Gastrocnemius medialis (tissue), 4 donors: ENCODE measurements around the gene APH1B. TPM values are rescaled to one million over a fixed set of nuclear protein-coding genes. Genes with fewer than 3 reads are reported as not detected.

ENCODE experiments used
- ATAC-seq, 2 donors: fragments of 150-250 bp; one replicate each; pipeline ENCODE4 v1.9.1; 2016
- DNase-seq, 2 donors: peaks; one replicate each; pipeline ENCODE4 v3.0.0-alpha.2; 2019
- H3K27ac ChIP-seq, 4 donors: fragments of 200-600 bp; sonication (generic); 1 replicate in 1 of 4; 2 replicates in 3 of 4; pipeline ENCODE4 v1.5.1; 2016 to 2018; ENCODE audit warnings: mild to moderate bottlenecking in 2 of 4, moderate library complexity in 1 of 4
- H3K27me3 ChIP-seq, 3 donors: fragments of 200-600 bp; sonication (generic) in 2 of 3; 1 replicate in 1 of 3; 2 replicates in 2 of 3; pipeline versions ENCODE4 v1.5.1 to v1.6.0; 2016 to 2019; ENCODE audit warnings: mild to moderate bottlenecking in 1 of 3, moderate library complexity in 1 of 3
- H3K36me3 ChIP-seq, 2 donors: fragments of 200-600 bp; sonication (generic) in 1 of 2; one replicate each; pipeline ENCODE4 v1.5.1; 2017 to 2018
- H3K4me1 ChIP-seq, 2 donors: fragments of 200-600 bp; sonication (generic) in 1 of 2; one replicate each; pipeline ENCODE4 v1.5.1; 2016 to 2017; ENCODE audit warnings: mild to moderate bottlenecking in 2 of 2
- H3K4me3 ChIP-seq, 4 donors: fragments of 200-600 bp; sonication (generic) in 3 of 4; 1 replicate in 1 of 4; 2 replicates in 3 of 4; pipeline ENCODE4 v1.5.1; 2016 to 2019; ENCODE audit warnings: mild to moderate bottlenecking in 2 of 4
- H3K9me3 ChIP-seq, 3 donors: fragments of 200-600 bp; sonication (generic) in 2 of 3; 1 replicate in 1 of 3; 2 replicates in 2 of 3; pipeline ENCODE4 v1.5.1; 2016 to 2019
- CTCF ChIP-seq, 5 experiments: fragments of 450-650 bp in 3 of 5; fragments of 200-600 bp in 2 of 5; sonication (generic) in 2 of 5; IDR thresholded peaks in 4 of 5; conservative IDR thresholded peaks in 1 of 5; 1 replicate in 4 of 5; 2 replicates in 1 of 5; pipeline ENCODE4 v1.5.1; 2016 to 2019; ENCODE audit warnings: antibody characterized with exemption in 5 of 5, mild to moderate bottlenecking in 3 of 5, moderate library complexity in 3 of 5
- POLR2A ChIP-seq, 2 donors: fragments of 450-650 bp; IDR thresholded peaks; one replicate each; pipeline ENCODE4 v1.6.1; 2017; ENCODE audit warnings: antibody characterized with exemption in 2 of 2, mild to moderate bottlenecking in 2 of 2, moderate library complexity in 2 of 2
- in situ Hi-C, 4 donors: fragments of 200-750 bp; cut with MboI; loops; one replicate each; pipeline versions ENCODE4 v1.15.0 to v1.8.0; 2017; ENCODE audit warnings: low sequenced_read_pairs in 4 of 4
- intact Hi-C: fragments of 100-400 bp; cut with DNase I; formaldehyde crosslinking; loops from one replicate; pipeline ENCODE4 v1.15.1; 2023; ENCODE audit warnings: low total_unique reads
- total RNA-seq, 4 donors: library from RNA; depleted of rRNA; stranded (reverse); fragments of >200 nt; gene quantifications; one replicate each; pipeline versions ENCODE4 v1.1.0 to v1.2.3, GENCODE V29; 2016

Gene APH1B
- total RNA-seq, 4 donors from 2014 or later, result 2.4 to 5.6 (median 2.9) TPM

- no peak overlapping the region for H3K27ac ChIP-seq
- DNase-seq, result no peak
- ATAC-seq, result no peak
- TF ChIP-seq POLR2A (IDR thresholded peaks at IDR 0.05) (no peak), CTCF (IDR thresholded peaks at IDR 0.05 in 4 of 5, conservative IDR thresholded peaks at IDR 0.05 in 1 of 5) (no peak)
- in situ Hi-C loops, result no loop called here
- H3K27me3 ChIP-seq, result no peaks in the 10 kb centered on the region
- H3K9me3 ChIP-seq, result no peaks in the 10 kb centered on the region
- H3K36me3 ChIP-seq, result no peaks in the 10 kb centered on the region
- intact Hi-C loops, result no loop called here
- no peaks in the 10 kb centered on the region for H3K4me1 ChIP-seq
- no peak overlapping the region for H3K4me3 ChIP-seq
Measured at GRCh38 chr15:63322541-63322940, 45.1 kb downstream of the APH1B start.

GRCh38 chr15:63323798-63324563, 46.6 kb downstream of the APH1B start:
- Histone ChIP-seq H3K4me1 (no peaks in the 10 kb centered on the region), H3K27me3 (no peaks in the 10 kb centered on the region), H3K4me3 (no peak overlapping the region), H3K27ac (no peak overlapping the region), H3K36me3 (no peaks in the 10 kb centered on the region), H3K9me3 (no peaks in the 10 kb centered on the region)
- in situ Hi-C loops, result no loop called here
- ATAC-seq, result no peak
- intact Hi-C loops, result no loop called here
- no peak for DNase-seq
- TF ChIP-seq POLR2A (IDR thresholded peaks at IDR 0.05) (no peak), CTCF (IDR thresholded peaks at IDR 0.05 in 4 of 5, conservative IDR thresholded peaks at IDR 0.05 in 1 of 5) (no peak)

GRCh38 chr15:63324770-63325169, 47.4 kb downstream of the APH1B start:
- Histone ChIP-seq H3K27me3 (no peaks in the 10 kb centered on the region), H3K4me1 (no peaks in the 10 kb centered on the region), H3K27ac (no peak overlapping the region), H3K36me3 (no peaks in the 10 kb centered on the region), H3K9me3 (no peaks in the 10 kb centered on the region), H3K4me3 (no peak overlapping the region)
- DNase-seq (no peak), ATAC-seq (no peak)
- no peak for TF ChIP-seq POLR2A (IDR thresholded peaks at IDR 0.05)
- TF ChIP-seq CTCF (IDR thresholded peaks at IDR 0.05 in 4 of 5, conservative IDR thresholded peaks at IDR 0.05 in 1 of 5), result no peak
- in situ Hi-C loops, result no loop called here
- intact Hi-C loops, result no loop called here

GRCh38 chr15:63327648-63328421, 50.4 kb downstream of the APH1B start:
- TF ChIP-seq POLR2A (IDR thresholded peaks at IDR 0.05) (no peak), CTCF (IDR thresholded peaks at IDR 0.05 in 4 of 5, conservative IDR thresholded peaks at IDR 0.05 in 1 of 5) (no peak)
- in situ Hi-C loops (no loop called here), intact Hi-C loops (no loop called here)
- no peaks in the 10 kb centered on the region for H3K36me3 ChIP-seq
- H3K4me3 ChIP-seq, result no peak overlapping the region
- no peak overlapping the region for H3K27ac ChIP-seq
- ATAC-seq (no peak), DNase-seq (no peak)
- H3K27me3 ChIP-seq, result no peaks in the 10 kb centered on the region
- peaks cover 3 to 5% of the 10 kb centered on the region in 2 donors for H3K4me1 ChIP-seq
- H3K9me3 ChIP-seq, result no peaks in the 10 kb centered on the region
